OCI-M2 (cell line): ENCODE measurements around the gene C16orf78.

Experiments
- DNase-seq: peaks from one replicate; lab custom pipeline; 2025; ENCODE audit not compliant: unreplicated experiment; lab: John Stamatoyannopoulos, UW

The C16orf78 gene

DNA sequence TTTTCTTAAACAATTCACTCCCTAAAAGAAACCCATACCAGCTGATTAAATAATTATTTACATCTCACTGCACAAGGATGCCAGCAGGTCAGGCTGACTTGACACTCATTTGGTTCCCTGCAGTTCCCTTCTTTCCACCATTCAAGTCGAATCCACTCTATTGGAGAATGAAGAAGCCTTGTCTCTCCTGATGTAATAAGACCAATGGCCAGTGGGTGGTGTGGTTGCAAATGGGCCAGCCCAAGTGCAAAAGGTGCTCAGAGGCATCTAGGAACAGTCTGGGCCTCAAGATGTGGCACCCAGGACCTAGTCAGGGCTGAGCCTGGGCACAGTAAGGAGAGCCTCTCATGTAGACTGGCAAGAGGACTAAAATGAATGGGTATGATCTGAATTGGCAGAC lies 9.3 kb downstream of the C16orf78 start:
- DNase-seq: no peak

DNA sequence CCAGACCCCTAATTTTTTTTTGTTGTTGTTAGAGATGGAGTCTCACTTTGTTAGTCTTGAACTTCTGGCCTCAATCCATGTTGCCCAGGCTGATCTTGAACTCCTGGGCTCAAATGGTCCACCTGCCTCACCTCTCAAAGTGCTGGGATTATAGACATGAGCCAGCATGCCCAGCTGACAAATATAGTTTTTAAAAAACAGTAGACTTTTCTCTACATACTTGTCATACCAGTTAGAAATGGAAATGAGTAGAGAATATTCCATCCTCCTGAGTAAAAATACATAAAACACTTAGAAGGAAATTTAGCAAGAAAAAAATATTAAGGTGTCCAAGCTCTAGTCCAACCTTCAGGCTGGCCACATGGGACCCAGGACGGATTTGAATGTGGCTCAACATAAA lies 21.4 kb downstream of the C16orf78 start:
- no peak for DNase-seq

DNA sequence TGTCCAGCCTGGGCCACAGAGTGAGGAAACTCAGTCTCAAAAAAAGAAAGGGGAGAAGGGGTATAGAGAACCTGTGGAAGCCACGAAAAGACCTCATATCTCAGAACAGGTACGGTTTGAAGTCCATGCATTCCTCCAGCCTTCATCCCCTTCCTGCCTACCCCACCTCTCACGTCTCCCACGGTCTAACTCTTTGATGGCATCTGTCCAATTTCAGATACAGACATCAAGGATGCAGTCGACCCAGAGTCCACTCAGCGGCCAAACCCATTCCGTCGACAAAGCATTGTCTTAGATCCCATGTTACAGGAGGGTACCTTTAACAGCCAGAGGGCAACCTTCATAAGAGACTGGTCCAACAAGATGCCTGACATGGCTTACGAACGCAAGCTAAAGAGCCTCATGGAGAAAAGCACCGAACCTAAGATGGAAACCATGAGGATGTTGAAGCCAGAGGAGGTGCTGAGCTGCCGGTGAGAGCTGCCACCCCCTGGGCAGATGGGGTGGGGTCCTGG lies 22.7 kb downstream of the C16orf78 start:
- DNase-seq: no peak

DNA sequence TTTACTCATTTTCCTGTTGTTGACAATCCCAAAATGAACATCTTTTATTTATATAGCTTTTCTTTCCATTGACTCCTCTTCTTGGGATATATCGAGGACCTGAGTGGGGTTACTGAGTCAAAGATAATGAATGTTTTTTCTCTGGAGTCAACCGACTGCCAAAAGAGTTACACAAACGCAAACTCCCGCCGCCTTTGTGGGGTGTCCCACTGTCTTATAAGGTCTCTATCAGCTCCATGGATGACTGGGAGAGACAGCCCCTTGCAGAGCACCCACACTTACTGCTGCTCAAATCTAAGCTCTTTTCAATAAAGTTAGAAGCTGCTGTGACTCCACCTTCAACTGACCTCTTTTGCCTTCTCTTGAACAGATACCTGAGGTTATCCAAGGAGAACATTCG lies 25.2 kb downstream of the C16orf78 start:
- no peak for DNase-seq

DNA sequence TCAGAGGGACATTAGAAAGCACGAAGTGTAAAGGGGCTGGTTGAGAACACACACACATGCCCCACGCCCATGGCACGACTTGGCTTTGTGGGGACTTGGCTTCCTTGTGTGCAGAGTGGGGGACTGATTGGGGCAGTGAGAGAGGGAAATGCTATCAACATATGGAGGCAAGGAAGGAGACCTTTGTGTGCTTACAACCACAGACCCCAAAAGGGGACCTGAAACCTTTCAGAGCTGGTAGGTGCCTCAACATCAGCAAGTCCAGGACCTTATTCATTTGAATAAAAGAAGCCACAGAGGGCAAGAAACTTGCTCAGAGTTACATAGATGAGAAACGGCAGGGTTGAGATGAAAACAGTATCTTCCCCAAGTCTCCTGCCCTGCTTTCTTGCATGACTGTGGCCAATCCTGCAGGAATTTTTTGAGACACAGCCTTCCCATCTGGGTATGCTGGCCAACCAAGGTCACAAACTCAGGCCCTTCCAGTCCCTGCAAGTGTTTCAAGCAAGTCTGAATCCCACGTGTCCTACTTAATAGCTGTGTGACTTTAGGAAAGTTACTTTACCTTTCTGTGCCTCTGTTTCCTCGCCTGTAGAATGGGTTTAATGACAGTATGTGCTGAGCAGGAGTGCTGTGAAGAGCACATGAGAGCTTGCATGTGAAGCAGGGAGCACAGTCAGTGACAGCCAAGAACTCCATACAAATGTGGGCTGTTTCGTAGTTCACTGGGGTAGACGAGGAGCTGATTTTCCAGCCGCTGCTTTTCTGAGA lies 26.2 kb downstream of the C16orf78 start:
- no peak for DNase-seq

DNA sequence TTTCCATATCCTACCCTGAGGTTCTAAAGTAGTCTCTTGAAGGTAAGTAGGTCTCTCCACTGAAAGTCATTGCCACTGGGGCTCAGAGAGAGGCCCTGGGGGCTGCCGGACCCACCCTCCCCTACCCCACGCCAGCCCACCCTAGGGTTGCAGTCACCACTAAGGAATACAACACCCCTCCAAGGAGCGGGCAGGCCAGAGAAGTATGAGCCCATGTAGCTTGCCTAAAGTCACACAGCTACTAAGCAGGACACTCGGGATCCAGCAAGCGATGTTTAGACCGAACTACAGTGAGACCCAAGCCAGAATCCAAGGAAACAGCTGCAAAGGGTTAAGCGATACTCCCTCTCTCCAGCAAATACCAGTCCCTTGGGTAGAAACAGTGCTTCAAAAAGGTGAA lies 27.0 kb downstream of the C16orf78 start:
- no peak for DNase-seq

DNA sequence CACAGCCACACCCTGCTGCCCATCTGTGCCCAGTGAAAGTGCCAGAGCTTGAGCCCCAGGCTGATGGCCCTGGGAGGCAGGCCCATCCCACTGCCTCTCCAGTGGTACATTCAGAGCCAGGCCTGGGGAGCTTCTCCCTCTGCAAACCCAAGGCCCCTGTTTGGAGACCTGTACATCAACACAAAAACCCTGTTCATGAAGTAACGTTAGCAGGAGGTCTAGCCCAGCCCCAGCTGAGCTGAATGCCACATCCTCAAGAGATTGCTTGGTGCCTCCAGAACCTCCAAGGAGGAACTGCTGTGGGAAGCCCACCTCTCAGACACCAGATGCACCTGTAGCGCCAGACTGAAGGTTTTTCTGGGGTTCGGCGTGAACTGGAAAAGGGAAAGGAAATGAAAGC lies 31.5 kb downstream of the C16orf78 start:
- no peak for DNase-seq

DNA sequence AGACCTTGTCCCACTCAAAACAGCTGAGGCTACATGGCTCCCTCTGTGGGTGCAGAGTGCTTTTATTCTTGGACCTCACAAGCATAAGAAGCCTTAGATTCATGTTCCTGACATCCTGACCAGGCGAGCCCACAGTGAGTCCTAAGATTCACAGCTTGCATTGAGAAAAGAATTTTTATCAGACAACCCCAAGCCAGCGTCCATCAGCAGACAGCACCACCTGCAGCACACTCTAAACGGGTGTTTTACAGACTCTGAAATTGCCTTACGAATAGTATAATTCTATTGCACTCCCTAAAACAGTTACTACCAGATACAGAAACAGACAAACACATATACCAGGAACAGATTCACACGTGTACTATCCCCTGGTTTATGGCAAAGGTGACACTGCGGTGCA lies 31.9 kb downstream of the C16orf78 start:
- DNase-seq: no peak

DNA sequence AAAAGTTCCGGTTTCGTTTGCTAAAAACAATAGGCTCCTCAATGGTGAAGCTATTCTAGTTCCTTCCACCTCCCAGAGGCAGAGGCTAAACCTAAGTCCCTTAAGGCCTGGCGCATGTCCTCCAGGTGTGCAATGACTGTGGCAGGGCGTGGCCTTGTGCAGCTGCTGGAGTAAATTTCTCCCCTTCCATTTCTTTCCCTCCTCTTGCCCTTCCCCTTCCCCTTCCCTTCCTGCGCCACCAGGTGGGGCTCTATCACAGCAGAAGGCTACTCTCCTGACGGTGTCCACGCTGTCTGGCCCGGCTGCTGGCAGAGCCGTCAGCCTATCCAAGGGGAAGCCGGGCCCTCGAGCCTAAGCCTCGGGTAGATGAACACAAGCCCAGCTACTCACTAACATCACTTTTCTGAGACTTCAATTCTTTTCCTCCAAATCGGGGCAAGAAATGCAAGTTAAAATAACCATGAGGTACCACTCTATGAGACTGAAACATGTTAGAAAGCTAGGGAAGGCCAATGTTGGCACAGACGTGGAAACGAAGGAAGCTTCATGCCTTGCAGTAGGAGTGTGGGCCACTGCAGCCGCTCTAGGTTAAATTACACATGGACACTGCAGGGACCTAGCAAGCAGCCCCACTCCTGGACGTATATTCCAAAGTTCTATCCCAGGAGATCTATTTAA lies 34.4 kb downstream of the C16orf78 start:
- no peak for DNase-seq

DNA sequence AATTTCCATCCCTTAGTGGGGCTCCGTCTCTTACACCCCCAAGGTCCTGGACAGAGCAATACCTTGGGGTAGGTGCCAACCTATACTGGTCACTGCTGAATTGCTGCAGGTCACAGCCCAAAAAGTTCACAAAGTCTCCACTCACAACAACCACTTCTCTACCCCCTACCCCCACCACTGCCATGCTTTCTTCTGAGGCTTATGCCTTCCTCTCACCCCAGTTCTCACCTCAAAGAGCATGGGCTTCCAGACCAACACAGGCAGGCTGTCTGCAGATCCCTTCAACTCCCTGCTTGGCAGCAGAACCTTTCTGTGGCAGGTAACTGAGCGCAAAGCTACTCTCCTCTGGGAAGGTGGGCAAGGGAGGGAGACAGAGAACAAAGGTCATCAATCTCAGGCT lies 35.5 kb downstream of the C16orf78 start:
- DNase-seq: no peak

DNA sequence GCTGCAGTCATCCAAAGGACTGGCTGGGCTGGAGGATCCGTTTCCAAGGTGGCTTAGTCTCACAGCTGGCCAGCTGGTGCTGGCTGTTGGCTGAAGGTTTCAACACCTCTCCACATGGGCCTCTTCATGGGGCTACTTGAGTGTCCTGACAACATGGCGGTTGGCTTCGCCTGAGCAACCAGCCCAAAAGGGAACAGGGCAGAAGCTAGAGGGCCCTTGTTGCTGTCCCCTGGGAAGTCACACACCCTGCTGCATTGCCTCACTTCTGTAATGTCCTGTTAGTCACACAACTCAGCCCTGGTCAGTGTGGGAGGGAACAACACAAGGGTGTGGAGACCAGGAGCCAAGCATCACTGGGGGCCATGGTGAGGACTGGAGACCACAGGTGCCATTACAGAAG lies 36.6 kb downstream of the C16orf78 start:
- no peak for DNase-seq

DNA sequence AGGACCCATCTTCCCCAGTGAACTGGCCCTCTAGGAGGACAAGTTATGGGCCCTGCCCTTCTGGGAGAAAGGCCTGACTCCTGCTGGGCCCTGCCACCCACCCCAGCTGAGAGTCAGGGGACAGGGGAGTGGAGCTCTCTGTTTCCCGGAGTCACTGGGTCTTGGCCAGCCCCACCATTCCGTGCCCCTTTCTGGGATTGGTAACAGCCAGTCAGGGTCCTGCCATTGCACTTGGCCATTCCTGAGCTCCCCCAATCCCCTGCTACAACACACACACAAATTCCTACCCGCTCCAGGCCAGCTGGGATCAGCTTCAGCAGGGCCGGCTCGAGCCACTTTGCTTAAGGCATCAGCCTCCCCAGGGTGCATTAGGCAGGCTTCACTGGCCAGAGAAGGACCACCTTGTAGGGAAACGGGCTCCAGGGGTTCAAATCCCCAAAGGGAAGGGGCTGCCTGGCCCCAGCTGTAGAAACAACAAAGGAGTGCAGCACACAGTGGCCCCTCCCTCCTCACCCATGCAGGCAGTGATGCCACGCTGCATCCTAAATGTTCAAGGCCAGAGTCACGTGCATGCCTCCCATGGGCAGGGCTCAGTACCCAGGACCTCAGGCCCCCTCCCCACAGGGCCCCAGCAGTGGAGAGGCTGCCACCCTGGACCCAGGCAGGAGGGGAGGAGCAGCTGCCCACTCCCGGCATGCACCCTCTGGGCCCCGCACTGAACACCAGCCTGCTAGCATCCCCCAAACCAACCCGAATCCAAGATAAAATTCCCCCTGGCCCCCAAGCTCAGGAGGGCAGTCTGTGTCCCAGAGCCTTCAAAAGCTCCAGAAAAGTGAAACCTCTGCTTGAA lies 37.7 kb downstream of the C16orf78 start:
- no peak for DNase-seq

DNA sequence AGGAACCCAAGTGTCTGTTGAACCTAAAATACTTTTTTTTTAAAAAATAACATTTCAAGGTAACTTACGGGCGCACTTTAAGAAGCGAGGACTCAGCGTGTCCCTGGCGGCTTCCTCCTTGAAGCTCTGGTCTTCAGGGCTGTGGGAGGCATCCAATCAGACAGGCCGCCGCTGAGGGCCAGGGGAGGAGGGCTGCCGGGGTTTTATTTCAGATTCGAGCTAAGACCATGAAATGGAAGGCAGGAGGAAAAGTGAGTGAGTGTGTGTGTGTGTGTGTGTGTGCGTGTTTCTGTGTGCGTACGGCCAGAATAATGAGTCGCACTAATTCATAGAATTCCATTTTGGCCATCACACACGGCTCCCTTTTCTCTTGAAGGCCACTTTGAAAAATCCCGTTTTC lies 41.1 kb downstream of the C16orf78 start:
- no peak for DNase-seq

DNA sequence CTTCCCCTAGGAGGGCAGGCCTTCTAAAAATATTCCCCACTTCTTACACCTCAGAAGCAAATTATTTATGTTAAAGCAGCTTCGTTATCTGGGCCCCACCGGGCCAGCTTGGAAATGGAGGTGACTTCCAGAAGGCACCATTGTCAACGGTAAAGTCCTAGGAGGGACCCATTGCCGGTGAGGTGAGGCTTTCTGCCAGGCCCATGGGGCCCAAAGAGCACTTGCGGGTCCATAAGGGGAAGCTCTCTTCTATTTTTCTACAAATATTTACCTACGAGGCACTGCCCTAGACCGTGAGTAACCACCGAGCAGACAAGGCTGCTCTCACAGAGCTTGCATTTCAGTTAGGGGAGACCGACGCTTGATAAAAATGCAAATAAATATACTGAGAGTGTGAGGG lies 41.5 kb downstream of the C16orf78 start:
- no peak for DNase-seq

DNA sequence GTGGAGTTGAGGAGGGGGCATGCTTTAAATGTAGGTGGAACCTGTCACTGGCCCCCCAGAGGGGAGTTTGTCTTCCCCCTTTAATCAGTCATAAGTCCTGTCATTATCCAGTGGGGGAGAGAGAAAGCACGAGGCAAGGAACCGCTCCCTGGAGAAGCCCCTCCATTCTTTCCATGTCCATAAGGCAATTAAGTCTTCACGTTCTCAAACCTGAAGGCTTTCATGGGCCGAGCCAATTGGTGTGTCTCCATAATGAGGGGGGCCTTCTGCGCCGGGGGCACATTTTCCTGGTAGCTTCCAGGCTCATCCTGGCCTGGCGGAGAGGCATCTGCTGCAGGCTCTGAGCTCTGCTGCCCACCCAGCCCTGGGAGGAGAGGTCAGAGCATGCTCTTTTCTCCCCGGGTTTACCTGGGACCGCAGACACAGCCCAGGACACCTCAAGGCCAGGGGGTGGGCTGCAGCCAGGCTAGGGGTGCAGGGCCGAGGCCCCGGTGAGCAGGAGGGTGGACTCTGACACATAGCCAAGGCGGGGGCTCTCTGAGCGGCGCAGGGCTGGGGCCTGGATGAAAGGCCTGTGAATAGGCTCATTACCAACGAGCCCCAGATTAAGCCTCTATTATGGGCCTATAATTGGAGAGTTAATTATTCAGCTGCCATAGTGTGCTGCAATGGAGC lies 42.5 kb downstream of the C16orf78 start:
- DNase-seq: no peak

DNA sequence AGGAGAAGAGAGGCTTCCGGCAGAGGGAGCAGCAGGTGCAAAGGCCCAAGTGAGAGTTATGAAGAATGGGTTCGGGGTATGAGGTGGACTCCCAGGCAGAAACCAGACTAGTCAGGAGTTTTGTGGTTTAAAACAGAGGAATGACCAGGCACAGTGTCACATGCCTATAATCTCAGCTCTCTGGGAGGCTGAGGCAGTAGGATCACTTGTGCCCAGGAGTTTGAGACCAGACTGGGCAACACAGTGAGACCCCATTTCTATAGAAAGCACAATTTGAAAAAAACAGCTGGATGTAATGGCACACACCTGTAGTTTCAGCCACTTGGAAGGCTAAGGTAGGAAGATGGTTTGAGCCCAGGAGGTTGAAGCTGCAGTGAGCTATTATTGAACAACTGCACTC lies 43.8 kb downstream of the C16orf78 start:
- no peak for DNase-seq

DNA sequence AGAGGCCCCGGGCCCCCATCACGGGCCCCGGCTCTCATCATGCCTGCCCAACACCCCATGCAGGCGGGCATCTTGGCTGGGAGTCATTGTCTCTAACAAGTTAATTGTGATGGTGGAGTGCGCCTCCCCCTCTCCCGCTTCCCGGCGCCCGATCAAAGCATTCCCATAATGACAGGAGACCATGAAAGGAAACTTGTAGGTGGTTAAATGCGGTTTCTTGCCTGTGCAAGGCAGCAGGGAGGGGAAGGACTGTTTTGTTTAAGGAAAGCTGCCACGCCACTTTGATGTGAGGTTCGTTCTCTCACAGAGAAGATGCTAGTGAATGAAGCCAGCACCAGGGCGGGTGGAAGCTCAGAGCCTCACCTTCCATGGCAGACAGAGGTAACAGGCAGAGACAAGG lies 45.4 kb downstream of the C16orf78 start:
- no peak for DNase-seq

DNA sequence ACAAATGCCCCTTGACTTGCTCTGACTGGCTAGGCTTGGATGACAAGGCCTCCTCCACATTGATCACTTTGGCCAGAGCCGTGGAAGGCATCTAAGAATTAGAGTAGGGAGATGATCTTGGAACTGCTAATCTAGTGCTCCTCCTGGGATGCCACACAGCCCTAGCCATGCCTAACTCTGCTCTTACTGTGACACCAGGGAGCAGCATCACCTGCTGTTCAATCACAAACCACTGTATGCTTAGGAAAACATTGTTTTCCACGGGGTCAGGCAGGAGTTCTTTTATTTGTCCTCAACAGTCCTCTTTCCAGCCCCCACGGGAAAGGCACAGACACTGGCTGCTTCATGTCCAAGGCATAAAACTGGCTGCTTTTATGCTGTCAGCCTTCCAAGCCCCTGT lies 46.3 kb downstream of the C16orf78 start:
- DNase-seq: no peak

DNA sequence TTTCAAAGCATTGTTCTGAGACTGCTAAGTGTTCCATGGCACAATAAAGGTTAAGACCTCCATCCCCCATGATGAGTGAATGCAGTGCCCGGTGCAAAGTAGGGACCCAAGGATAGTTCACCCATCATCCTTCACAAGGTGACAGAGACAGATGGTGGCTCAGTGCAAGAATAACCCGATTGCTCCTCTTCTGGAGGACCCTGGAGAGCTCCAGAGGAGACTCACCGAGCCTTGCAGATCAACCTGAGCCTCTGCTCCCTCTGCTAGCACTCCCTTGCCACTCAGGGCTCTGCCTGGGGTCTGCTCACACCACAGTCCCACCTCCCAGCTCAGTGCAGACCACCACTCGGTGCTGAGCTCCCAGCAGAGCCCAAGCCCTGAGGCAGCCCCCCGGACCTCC lies 49.3 kb downstream of the C16orf78 start:
- no peak for DNase-seq

DNA sequence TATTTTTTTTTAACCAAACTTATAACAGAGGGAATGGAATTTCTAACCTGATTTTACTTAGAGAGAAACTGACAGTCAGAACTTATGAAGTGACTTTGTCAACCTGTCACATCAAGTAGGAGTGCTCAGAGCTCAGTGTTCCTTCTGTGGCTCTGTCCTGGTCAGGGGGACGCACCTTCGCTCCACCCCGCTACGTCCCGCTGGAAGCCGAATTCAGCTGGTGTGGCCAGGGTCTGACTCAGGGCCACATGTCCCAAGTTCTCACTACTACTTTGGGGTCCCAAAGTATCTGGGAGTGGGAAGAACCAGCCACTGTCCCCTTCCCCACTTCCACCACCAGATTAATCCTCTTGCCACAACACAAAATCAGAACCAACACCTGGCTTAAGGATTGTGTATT lies 51.4 kb downstream of the C16orf78 start:
- no peak for DNase-seq

DNA sequence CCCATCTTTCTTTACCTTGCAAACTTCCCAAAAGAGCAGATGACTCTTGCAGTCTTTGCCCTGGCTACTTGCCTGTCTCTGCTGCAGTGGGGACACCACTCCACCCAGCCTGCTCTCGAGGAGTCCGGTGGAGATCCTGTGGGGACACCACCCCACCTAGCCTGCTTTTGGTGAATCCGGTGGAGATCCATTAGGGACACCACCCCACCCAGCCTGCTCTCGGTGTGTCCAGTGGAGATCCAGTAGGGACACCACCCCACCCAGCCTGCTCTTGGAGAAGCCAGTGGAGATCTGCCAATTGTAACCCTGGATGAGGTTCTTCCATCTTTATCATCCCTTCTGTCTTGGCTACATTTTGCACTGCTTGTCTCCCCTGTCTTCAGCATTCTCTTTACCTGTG lies 54.2 kb downstream of the C16orf78 start:
- DNase-seq: no peak
